ENCODE results near the gene DNAH2.

Gene DNAH2

DNA sequence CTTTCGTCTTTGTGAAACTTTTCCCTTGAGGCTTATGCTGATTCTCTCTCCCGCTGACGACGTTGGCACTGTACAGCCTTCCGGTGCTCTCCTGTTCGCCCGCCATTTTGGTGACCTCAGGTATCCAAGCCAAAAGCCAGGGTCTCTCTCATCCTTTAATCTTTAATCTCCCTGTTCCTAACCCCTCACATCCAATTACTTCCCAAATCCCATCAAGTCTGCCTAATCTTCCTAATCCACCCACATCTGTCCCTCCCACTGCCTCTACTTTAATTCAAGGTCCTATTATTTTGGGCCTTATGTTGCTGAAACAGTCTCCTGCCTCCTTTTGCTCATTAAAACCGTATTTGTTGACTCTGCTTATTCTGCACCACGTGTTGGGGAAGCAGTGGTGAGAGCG, 22.0 kb upstream of the DNAH2 start:
- Histone ChIP-seq H3K4me2 (ENCODE audit: low read depth, low read length, poor library complexity, severe bottlenecking) (no peak overlapping the region), H3K27me3 (ENCODE audit: low read length) (no peaks in the 10 kb centered on the region)
- no peak for TF ChIP-seq EZH2phosphoT487 (conservative IDR thresholded peaks at IDR 0.05; ENCODE audit: low read length)
- TF ChIP-seq, protein P1, sequence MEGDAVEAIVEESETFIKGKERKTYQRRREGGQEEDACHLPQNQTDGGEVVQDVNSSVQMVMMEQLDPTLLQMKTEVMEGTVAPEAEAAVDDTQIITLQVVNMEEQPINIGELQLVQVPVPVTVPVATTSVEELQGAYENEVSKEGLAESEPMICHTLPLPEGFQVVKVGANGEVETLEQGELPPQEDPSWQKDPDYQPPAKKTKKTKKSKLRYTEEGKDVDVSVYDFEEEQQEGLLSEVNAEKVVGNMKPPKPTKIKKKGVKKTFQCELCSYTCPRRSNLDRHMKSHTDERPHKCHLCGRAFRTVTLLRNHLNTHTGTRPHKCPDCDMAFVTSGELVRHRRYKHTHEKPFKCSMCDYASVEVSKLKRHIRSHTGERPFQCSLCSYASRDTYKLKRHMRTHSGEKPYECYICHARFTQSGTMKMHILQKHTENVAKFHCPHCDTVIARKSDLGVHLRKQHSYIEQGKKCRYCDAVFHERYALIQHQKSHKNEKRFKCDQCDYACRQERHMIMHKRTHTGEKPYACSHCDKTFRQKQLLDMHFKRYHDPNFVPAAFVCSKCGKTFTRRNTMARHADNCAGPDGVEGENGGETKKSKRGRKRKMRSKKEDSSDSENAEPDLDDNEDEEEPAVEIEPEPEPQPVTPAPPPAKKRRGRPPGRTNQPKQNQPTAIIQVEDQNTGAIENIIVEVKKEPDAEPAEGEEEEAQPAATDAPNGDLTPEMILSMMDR (IDR thresholded peaks at IDR 0.05; ENCODE audit: insufficient read depth, low read length, poor library complexity, severe bottlenecking) = no peak

DNA sequence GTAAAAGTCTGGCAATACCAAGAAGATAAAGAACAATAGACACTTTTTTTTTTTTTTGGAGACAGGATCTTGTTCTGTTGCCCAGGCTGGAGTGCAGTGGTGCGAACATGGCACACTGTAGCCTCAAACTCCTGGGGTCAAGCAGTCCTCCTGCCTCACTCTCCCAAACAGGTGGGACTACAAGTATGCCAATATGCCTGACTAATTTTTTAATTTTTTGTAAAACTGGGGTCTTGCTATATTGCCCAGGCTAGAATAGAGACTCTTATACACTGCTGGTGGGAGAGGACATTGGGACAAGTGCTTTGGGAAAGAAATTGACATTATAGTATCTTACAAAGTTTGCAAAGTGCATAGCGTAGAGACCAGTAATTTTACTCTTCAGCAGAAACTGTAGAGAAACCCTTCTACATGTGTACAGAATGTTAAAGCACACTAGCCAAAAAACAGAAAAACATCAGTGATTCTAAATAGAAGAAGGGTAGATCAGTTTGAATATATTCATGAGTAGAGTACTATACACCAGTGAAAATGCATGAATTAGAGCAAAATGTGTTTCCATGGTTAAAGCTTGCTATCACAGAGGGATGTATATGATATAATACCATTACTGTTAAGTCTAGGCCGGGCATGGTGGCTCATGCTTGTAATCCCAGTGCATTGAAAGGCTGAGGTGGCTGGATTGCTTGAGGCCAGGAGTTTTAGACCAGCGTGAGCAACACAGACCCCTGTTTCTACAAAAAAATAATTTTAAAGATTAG, 19.5 kb upstream of the DNAH2 start:
- no peaks in the 10 kb centered on the region for H3K9me3 ChIP-seq (ENCODE audit: insufficient read depth, low read length)
- H3K27ac ChIP-seq (ENCODE audit: low read depth, low read length) = no peak overlapping the region
- H3K4me3 ChIP-seq (ENCODE audit: insufficient read depth, low read length, poor library complexity, severe bottlenecking) = no peak overlapping the region
- no peak overlapping the region for H3K4me2 ChIP-seq (ENCODE audit: low read depth, low read length, poor library complexity, severe bottlenecking)
- no peak overlapping the region for H2AFZ ChIP-seq (ENCODE audit: low read depth, low read length, severe bottlenecking)
- H3K36me3 ChIP-seq (ENCODE audit: low read length) = no peaks in the 10 kb centered on the region
- TF ChIP-seq, protein P1 (IDR thresholded peaks at IDR 0.05; ENCODE audit: insufficient read depth, low read length, poor library complexity, severe bottlenecking) = no peak
- TF ChIP-seq EZH2phosphoT487 (conservative IDR thresholded peaks at IDR 0.05; ENCODE audit: low read length) = no peak
- H3K27me3 ChIP-seq (ENCODE audit: low read length) = no peaks in the 10 kb centered on the region
- H3K9me2 ChIP-seq (replicated peaks; ENCODE audit: insufficient read depth, low read length) = no peaks in the 10 kb centered on the region
- H3K79me2 ChIP-seq (ENCODE audit: insufficient read depth, low read length) = no peaks in the 10 kb centered on the region
- no peaks in the 10 kb centered on the region for H4K20me1 ChIP-seq (ENCODE audit: low read depth, low read length)
- H3F3A ChIP-seq (ENCODE audit: insufficient read depth) = no peaks in the 10 kb centered on the region
- no peak overlapping the region for H3K9ac ChIP-seq (ENCODE audit: low read length)

More for the DNA sequence above, 22.0 kb upstream of the DNAH2 start:
- H3K27ac ChIP-seq (ENCODE audit: low read depth, low read length) = no peak overlapping the region
- no peak overlapping the region for H3K4me3 ChIP-seq (ENCODE audit: insufficient read depth, low read length, poor library complexity, severe bottlenecking)
- H3K9me3 ChIP-seq (ENCODE audit: insufficient read depth, low read length) = no peaks in the 10 kb centered on the region
- no peaks in the 10 kb centered on the region for H4K20me1 ChIP-seq (ENCODE audit: low read depth, low read length)
- H3F3A ChIP-seq (ENCODE audit: insufficient read depth) = no peaks in the 10 kb centered on the region
- no peaks in the 10 kb centered on the region for H3K79me2 ChIP-seq (ENCODE audit: insufficient read depth, low read length)
- no peaks in the 10 kb centered on the region for H3K36me3 ChIP-seq (ENCODE audit: low read length)
- no peak overlapping the region for H2AFZ ChIP-seq (ENCODE audit: low read depth, low read length, severe bottlenecking)
- no peaks in the 10 kb centered on the region for H3K9me2 ChIP-seq (replicated peaks; ENCODE audit: insufficient read depth, low read length)
- H3K9ac ChIP-seq (ENCODE audit: low read length) = no peak overlapping the region

DNA sequence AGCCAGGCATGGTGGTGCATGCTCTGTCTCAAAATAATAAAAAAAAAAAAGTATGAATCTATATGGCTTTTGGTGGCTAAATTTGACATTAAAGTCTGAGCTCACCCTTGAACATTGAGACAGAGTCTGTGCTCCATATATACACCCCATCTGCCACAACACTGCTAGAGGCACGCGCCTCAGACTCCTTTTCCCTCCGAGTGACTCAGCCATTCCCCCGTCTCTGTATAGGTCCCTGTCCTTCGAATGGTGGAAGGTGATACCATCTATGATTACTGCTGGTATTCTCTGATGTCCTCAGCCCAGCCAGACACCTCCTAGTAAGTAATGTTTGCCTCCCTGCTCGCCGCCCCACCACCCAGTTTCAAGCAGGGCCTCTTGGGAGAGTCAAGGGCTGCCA, 17.0 kb upstream of the DNAH2 start:
- no peaks in the 10 kb centered on the region for H3K79me2 ChIP-seq (ENCODE audit: insufficient read depth, low read length)
- H3F3A ChIP-seq (ENCODE audit: insufficient read depth) = no peaks in the 10 kb centered on the region
- H3K9ac ChIP-seq (ENCODE audit: low read length) = no peak overlapping the region
- no peak overlapping the region for H3K4me2 ChIP-seq (ENCODE audit: low read depth, low read length, poor library complexity, severe bottlenecking)
- no peak overlapping the region for H3K27ac ChIP-seq (ENCODE audit: low read depth, low read length)
- no peak for TF ChIP-seq EZH2phosphoT487 (conservative IDR thresholded peaks at IDR 0.05; ENCODE audit: low read length)
- TF ChIP-seq, protein P1 (IDR thresholded peaks at IDR 0.05; ENCODE audit: insufficient read depth, low read length, poor library complexity, severe bottlenecking) = no peak
- H3K9me2 ChIP-seq (replicated peaks; ENCODE audit: insufficient read depth, low read length) = no peaks in the 10 kb centered on the region
- H3K9me3 ChIP-seq (ENCODE audit: insufficient read depth, low read length) = no peaks in the 10 kb centered on the region
- H3K4me3 ChIP-seq (ENCODE audit: insufficient read depth, low read length, poor library complexity, severe bottlenecking) = no peak overlapping the region
- H4K20me1 ChIP-seq (ENCODE audit: low read depth, low read length) = no peaks in the 10 kb centered on the region
- no peak overlapping the region for H2AFZ ChIP-seq (ENCODE audit: low read depth, low read length, severe bottlenecking)
- H3K36me3 ChIP-seq (ENCODE audit: low read length) = no peaks in the 10 kb centered on the region
- no peaks in the 10 kb centered on the region for H3K27me3 ChIP-seq (ENCODE audit: low read length)

Measured in SU-DHL-6 (cell line).